HG02840 (cell line): ENCODE results near the gene TP53BP1.
"Not testable (repeated sequence)": the region's sequence is repeated elsewhere in the genome, so short reads cannot be mapped to it uniquely, and the experiment has no call there.

ENCODE experiments used
- ATAC-seq: cut with Tn5 transposase; IDR thresholded peaks from one replicate; pipeline ENCODE4 v1.9.1; 2021; ENCODE audit warnings: mild to moderate bottlenecking, moderate library complexity, moderate number of reproducible peaks; ENCODE audit not compliant: unreplicated experiment, low FRiP score

Gene TP53BP1

DNA sequence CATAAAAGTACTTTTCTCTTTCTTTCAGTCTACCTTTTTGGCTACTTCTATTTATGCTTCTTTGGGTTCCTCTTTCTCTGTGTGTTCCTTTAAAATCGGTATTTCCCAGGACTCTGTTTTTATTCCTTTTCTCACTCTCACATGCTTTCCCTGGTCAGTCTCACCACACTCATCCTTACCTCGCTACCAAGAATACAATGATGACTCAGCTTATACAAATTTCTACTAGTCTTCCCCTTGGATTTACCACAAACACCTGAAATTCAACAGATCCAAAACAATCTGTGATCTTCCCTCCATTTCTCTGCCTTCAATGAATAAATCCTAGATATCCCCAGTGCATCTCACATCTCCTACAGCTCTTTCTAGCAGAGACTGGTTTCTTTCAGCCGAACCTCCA, 69.2 kb downstream of the TP53BP1 start:
- no peak for ATAC-seq

DNA sequence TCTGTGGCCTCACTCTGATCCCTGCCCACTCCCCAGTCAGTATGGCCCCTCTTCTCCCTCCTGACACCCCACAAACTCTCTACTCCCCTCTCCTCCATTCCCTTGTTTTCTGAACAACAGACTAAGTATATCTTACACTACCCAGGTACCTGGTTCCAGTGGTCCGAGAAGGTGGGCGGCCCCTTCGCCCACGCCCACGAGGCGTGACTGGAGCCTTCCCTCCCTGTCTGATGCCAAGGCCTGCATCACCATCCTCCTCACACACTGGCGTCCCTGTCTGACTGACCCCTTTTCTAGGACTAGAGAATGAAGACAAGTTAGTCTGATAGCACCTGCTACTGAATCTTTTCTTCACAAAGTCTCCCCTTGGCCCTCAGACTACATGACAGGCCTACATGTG, 72.1 kb downstream of the TP53BP1 start:
- ATAC-seq: no peak

- no peak for ATAC-seq
These were observed 72.5 kb downstream of the TP53BP1 start for GRCh38 chr15:43420435-43420834.

DNA sequence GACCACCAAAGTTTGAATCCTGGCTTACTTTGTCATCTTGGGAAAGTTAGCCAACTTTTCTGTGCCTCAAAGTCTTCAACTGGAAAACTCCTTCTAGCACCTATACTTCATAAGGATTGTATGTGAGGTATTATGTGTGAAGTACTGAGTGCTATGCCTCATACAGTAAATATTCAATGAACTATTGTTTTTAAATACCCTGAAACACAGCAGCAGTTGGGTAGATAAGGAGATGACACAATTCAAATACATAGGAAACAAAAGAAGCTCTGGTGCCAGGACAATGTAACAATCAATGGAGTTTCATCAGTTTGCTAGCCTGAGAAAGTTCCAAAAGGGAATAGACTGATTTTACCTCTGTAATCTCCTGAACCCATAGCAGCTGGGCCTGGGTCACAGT, 78.8 kb downstream of the TP53BP1 start:
- ATAC-seq: no peak

DNA sequence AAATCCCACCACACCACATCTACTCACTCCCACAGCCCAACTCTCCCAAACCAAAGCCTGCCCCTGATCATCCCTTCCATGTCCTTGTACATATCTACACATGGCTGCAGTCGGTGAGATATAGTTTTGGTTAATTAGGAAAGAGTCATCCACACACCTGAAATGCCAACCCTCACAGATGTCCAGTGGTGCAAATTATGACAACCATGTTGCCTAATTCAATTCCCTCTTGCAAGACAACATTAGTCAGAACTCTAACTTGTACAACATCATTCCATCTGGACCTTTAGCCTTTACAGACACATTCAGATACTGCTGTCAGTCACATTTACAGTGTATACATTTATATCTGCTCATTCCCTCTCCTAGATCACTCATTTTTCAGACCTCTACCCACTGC, 80.9 kb downstream of the TP53BP1 start:
- no peak for ATAC-seq

DNA sequence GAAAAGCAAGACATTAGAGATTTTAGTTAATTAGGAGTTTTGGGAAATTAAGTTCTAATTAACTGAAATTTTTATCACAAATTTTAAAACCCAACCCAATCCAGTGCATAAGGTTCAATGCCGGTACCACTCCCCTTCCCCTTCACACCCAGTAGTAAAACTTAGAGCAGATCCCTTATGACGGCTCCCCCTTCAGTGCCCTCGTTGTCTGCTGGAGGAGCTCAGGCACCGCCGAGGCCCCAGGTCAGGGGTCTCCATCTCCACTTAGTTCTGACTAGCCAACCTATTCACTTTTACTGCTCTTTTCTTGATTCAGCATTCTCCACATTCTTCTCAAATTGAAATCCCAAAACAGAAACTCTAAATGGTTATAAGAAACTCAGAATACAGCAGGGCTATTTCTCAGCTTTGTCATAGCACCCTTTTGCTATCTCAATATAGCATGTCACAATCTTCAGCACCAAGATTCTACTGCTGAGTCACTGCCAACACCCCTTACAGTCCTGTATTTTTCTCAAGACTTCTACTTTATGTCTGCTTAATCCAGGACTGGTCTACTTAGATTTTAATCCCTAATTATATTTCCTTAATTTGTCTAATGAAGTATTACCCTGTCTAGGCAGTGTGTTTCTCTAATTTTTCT, 82.3 kb downstream of the TP53BP1 start:
- no peak for ATAC-seq

GRCh38 chr15:43408789-43409188, 84.2 kb downstream of the TP53BP1 start:
- no peak for ATAC-seq

DNA sequence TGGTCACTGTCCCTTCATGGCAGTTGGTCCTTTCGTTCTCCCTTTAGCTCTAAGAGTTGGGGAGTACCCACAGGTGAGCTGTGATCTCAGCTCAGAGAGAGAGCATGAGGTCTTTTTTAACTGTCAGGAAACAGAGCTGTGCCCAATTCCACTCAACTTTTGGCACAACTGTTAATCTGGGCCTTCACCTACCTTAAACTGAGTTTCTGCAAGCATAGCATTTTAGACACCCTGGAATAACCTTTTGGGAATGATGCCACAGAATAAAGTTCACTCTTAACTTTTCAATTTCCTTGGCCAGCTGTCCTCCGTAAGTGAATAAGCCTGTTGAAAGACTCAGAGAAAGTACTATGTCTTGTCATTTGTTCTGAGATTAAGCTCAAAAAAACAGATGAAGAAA, 86.1 kb downstream of the TP53BP1 start:
- no peak for ATAC-seq

DNA sequence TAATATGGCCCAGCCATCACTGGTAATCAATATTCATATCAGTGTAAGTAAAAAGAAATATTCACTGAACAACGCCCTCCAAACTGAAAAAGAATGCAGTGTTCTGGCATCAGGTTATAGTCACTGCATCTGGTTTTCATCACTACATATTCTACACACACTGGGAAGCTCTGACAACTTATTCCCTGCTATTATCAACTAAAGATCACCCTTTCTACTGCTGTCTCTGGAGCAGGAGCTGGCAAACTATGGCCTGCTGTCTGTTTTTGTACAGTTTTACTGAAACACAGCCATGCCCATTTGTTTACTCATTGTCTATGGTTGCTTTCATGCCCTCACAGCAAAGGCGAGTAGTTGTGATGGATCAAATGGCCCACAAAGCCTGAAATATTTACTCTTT, 86.8 kb downstream of the TP53BP1 start:
- ATAC-seq: no peak

GRCh38 chr15:43404130-43404529, 88.8 kb downstream of the TP53BP1 start:
- no peak for ATAC-seq

DNA sequence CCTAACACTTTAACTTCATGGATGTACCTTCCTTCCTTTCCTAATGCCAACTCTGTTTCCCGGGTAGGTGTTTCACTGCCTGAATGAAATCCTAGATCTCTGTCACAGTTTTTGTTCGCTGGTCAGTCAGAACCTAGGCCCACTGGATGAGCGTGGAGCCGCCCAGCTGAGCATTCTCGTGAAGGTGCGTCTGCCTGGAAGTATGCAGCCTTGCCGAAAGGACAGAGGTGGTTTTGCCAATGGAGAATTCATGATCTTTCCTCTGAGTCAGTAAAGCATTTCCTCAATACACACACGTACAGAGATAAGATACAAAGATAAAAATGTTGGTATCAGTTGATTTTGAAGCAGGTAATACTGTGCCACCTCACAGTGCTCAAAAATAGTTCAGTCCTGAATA, 89.3 kb downstream of the TP53BP1 start:
- no peak for ATAC-seq

- no peak for ATAC-seq
These were observed 90.7 kb downstream of the TP53BP1 start for GRCh38 chr15:43402255-43402654.

- ATAC-seq: not testable (repeated sequence)
These were observed 99.4 kb downstream of the TP53BP1 start for GRCh38 chr15:43393592-43393991.

DNA sequence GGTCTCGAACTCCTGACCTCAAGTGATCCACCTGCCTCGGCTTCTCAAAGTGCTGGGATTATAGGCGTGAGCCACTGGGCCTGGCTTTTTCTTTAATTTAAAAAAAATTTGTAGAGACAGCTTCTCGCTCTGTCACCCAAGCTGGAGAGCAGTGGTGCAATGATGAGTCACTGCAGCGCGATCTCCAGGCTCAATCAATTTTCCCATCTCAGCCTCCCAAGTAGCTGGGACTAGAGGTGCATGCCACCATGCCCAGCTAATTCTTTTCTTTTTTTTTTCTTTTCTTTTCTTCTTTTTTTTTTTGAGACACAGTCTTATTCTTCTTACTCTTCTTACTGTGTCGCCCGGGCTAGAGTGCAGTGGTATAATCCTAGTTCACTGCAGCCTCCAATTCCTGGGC, 102.2 kb downstream of the TP53BP1 start:
- ATAC-seq: no peak

DNA sequence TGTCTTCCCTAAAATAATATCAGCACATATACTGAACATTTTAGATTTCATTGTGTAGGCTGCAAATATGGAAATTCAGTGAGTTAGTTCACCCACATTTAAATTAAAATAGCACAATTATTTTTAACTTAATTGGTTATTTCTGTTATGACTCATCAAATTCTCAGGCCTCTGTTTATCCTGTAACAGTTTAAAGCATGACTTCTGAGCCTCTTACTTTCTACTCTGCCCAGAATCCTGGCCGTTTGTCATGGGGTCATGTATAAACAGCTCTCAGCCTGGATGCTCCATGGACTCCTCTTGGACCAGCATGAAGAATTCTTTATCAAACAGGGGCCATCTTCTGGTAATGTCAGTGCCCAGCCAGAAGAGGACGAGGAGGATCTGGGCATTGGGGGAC, 109.9 kb downstream of the TP53BP1 start:
- ATAC-seq: no peak

GRCh38 chr15:43382310-43382709, 110.6 kb downstream of the TP53BP1 start:
- ATAC-seq: no peak

DNA sequence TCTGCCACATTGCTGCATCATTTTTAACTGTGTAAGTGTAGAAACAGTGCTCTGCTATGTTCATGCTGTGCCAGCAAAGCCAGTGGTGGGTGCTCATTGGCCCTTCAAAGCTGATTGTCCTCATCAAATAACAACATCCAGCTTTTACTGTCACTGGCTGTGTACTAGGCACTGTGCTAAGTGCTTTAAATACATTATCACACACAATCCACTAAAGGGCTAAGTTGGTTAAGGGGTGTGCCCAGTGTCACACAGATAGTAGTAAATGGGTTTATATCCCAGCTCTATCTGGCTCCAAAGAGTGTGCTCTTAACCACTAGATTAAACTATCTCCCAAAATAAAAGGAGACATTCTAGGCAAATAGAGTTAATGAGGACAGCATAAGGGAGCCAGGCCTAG, 114.4 kb downstream of the TP53BP1 start:
- ATAC-seq: no peak

DNA sequence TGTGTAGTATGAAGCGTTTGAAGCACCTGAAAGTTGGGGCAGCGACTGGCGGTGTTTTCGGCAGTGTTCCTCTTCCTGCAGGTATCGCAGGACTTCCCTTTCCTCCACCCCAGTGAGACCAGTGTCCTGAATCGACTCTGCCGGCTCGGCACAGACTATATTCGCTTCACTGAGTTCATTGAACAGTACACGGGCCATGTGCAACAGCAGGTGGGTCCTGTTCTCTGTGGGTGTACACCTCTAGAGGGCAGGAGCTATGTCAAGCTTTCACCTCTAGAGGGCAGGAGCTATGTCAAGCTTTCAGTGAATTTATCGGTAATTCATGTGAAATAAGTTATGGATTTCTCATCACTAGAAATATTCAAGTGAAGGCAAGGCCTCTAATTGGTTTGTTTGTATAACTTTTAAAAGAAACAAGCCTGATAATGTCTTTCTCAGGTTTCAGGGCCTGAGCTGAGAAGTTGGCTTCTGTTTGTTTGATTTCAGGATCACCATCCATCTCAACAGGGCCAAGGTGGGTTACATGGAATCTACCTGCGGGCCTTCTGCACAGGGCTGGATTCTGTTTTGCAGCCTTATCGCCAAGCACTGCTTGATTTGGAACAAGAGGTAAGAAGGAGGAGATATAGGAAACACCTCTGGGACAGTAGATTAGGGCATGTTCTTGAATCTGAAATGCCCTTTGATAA, 116.8 kb downstream of the TP53BP1 start:
- ATAC-seq: no peak

DNA sequence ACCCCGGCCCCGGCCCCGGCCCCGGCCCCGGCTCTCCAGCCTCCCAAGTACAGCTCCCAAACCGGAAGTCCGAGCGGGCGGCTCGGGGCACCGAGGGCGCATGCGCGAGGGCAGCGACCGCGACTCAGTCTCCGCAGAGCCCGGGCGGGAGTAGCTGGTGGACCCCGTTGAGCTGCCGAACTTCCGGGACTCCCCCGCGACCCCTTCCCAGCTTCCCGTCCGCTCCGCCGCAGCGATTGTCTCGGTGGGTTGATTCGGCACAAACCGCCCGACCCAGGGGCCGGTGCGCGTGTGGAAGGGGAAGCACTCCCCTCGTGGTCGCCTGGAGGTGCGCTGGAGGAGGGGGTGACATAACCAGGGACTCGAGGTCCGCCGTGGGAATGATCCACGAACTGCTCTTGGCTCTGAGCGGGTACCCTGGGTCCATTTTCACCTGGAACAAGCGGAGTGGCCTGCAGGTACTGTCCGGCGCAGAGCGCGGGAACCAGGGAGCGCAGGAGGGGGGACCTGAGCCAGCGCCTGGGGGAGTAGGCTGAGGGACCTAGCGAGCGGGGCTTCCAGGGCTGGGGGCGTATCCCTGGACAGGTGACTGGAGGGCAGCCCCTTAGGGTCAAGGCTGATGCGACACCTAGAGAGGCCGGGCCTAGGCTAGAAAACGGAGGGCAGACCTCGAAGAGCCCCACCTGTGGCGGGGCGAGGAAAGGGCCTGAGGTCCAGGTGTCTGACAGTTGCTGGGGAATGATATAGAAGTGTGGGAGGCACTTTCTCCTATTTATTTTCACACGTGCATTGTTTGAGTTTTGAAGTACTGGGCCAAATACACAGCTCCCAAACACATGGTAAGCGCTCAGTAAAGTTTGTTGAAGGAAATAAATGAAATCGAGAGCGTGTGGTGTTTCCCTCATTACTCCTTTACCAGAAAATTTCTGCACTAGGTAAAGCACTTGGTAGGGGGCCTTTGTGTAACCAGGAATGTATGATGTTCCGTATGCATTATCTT, 121.7 kb downstream of the TP53BP1 start, which contains the start of the genes TUBGCP4 and ZSCAN29:
Gene TUBGCP4, plus strand, starts transcription at position 127 of the 1,000 bp plus-strand sequence. Its CDS starts 254 bp downstream, at position 381.
Gene ZSCAN29, minus strand, starts transcription at position 69 of the 1,000 bp plus-strand sequence. CDS start 1,130 bp downstream, outside the sequence.
- ATAC-seq: peak; percentile 71

GRCh38 chr15:43370310-43370974, 122.5 kb downstream of the TP53BP1 start:
- ATAC-seq: no peak
